GM13977 (cell line): ENCODE data around the gene POM121C.
"Not testable (repeated sequence)": the region's sequence is repeated elsewhere in the genome, so short reads cannot be mapped to it uniquely, and the experiment has no call there.

Source experiments
- DNase-seq: peaks from one replicate; pipeline ENCODE4 v3.0.0; 2012; ENCODE audit warnings: low spot score
- CTCF ChIP-seq: IDR thresholded peaks from 2 replicates; pipeline ENCODE4 v1.5.1; 2012; ENCODE audit warnings: mild to moderate bottlenecking, control low read depth; ENCODE audit not compliant: insufficient read depth; ENCODE audit errors: extremely low read depth, missing control alignments
- in situ Hi-C: fragments of 300-500 bp; cut with MboI; formaldehyde crosslinking; loops from one replicate; pipeline ENCODE4 v1.12.0; 2022; ENCODE audit warnings: low sequenced_read_pairs, low pct_unique_long_range_greater_than_20kb, mixed read lengths, inconsistent platforms; ENCODE audit not compliant: unreplicated experiment

The POM121C gene

DNA sequence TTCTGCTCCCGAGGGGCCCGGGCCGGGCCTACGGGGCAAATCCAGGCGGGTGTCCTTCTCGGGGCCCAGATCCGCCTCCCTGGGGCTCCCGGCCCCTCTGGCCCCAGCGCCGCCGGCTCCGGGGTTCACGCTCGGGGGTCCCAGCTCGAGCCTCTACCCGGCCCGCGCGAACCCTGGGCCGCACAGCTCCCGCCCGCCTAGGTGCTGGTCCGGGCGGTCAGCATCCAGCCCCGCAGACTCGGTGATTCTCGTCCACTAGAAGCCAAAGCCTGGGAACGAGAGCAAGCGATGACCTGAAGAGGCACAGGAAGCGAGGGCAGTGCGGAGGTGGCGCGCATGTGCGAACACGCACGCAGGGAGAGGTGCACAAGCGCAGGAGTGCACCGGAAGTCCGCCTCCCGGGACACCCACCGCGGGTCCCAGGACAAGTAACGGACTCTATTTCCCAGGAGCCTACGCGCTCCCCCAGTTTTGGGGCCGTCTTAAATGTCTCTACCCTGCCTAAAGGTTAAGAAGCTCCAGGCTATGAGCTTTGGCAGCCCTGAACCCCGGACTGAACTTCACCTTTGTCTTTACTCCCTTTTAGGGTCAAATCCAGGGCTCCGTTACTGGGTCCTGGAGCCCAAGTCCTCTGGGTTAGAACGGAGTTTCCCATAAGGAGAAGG lies at the start of gene POM121C:
POM121C (minus strand) TSS at position 321 of the 665 bp plus-strand sequence. CDS start 44,803 bp downstream, outside the sequence.
- in situ Hi-C loops = not testable (repeated sequence)
- DNase-seq = peak; percentile 84

GRCh38 chr7:75534727-75535307 lies 48.7 kb upstream of the POM121C start:
- in situ Hi-C loops = loop anchor here (25.0 kb wide), 1 partner anchor 473 kb away; the partner anchor contains the start of gene RCC1L
- TF ChIP-seq CTCF = no peak
- peak; percentile 78 for DNase-seq

- TF ChIP-seq CTCF = no peak
- in situ Hi-C loops = loop anchor here (25.0 kb wide), 1 partner anchor 472 kb away; the partner anchor contains the start of gene RCC1L
- DNase-seq = no peak
Measured at GRCh38 chr7:75533926-75534325, 47.8 kb upstream of the POM121C start.

GRCh38 chr7:75532639-75533038 lies 46.5 kb upstream of the POM121C start:
- no peak for TF ChIP-seq CTCF
- in situ Hi-C loops = loop anchor here (25.0 kb wide), 1 partner anchor 470 kb away; the partner anchor contains the start of gene RCC1L
- DNase-seq = no peak

DNA sequence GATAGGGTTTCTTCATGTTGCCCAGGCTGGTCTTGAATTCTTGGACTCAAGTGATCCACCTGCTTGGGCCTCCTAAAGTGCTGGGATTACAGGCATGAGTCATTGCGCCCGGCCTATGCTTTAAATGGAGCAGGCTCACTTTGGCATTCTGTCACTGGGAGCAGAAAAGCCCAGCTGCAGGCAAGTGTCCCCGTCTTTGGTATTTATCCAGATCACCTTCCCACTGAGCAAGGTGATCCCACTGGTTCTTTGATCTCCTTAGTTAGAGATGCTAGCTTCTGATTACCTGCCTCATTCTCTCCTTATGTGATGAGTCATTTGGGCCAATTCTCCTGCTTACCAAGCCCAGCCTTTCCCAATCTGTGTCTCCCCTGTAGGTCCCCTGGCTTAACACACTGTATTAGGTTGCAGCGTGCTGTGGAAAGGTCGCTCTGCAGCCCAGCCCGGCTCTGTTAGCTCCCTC lies 45.3 kb upstream of the POM121C start:
- in situ Hi-C loops = loop anchor here (25.0 kb wide), 1 partner anchor 469 kb away; the partner anchor contains the start of gene RCC1L
- TF ChIP-seq CTCF = no peak
- no peak for DNase-seq

GRCh38 chr7:75527224-75527722 lies 41.2 kb upstream of the POM121C start:
- in situ Hi-C loops = loop anchor here (25.0 kb wide), 1 partner anchor 465 kb away; the partner anchor contains the start of gene RCC1L
- not testable (repeated sequence) for DNase-seq

DNA sequence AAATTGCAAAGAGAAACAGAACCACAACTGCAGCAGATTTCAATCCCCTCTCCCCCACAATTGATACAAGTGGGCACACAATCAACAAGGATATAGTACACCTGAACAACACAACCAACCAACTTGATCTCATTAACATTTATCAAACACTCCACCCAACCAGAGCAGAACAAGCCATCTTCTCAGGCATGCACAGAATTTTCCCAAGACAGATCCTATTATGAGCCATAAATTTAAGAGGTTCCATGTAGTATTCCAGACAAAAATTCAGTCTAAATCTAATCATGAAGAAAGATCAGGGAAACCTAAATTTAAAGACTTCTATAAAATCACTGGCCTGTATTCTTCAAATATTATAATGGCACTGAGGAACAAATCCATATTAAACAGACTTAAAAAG lies 35.6 kb upstream of the POM121C start:
- in situ Hi-C loops, DNase-seq: not testable (repeated sequence)

DNA sequence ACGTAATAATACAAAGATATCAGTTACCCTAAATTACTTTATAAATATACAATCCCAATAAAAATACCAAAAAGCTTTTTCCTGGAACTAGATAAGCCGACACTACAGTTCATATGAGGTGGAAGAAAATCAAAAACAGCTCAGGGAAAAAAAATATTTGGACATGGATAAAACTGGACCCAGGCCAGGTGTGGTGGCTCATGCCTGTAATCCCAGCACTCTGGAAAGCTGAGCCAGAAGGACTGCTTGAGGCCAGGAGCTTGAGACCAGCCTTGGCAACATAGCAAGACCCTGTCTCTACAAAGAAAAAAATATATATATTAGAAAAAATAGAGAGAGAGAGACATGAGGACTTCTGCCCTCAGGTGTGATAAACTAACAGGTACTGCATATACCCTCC lies 32.7 kb upstream of the POM121C start:
- DNase-seq, in situ Hi-C loops: not testable (repeated sequence)

DNA sequence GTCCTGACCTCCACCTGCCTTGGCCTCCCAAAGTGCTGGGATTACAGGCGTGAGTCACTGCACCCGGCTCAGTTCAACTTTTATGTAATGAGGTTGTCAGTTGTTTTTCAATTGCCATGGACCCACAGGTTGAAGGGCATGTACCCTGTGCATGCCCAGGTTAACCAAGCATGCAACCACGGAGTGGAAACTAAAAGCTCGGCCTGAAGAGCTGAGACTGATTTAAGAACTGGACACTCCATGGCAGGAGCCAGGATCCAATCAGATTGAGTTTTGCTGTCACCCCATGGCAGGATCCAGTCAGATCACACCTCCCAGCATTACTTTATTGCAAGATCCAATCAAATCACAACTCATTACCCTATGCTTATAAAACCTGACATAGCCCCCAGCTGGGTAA lies 22.9 kb upstream of the POM121C start:
- DNase-seq, in situ Hi-C loops: not testable (repeated sequence)

DNA sequence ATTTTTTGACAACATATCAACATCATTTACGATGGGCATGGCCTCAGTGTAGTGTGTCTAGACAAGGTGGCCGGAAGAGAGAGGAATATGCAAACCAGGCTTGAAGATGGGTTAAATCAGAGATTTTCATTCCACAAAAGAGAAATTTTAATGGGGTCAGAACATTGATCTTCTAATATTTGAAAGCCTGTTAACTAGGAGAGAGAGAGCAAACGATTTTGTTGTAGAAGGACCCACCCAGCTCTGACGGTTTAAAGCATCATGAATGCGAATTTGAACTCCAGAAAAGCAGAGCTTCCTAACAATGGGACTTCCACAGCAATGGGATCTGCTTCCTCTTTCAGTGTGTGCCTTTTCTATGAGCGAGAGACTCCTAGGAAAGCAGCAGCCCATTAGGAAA lies 5.9 kb upstream of the POM121C start, which contains the start of gene SPDYE5:
SPDYE5 (plus strand) TSS at position 301 of the 400 bp plus-strand sequence. CDS start 1,728 bp downstream, outside the sequence.
- DNase-seq, in situ Hi-C loops: not testable (repeated sequence)

GRCh38 chr7:75485355-75485978 lies 632 bp downstream of the POM121C start:
- in situ Hi-C loops = not testable (repeated sequence)

DNA sequence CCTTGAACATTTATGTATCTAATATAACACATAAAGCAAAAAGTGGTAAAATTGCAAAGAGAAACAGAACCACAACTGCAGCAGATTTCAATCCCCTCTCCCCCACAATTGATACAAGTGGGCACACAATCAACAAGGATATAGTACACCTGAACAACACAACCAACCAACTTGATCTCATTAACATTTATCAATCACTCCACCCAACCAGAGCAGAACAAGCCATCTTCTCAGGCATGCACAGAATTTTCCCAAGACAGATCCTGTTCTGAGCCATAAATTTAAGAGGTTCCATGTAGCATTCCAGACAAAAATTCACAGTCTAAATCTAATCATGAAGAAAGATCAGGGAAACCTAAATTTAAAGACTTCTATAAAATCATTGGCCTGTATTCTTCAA lies 5.8 kb downstream of the POM121C start:
- in situ Hi-C loops, DNase-seq: not testable (repeated sequence)

More at GRCh38 chr7:75485355-75485978, 632 bp downstream of the POM121C start:
- not testable (repeated sequence) for DNase-seq
